HG02588 (cell line): ENCODE data around the gene PIEZO1.
"Not testable (repeated sequence)": the region's sequence is repeated elsewhere in the genome, so short reads cannot be mapped to it uniquely, and the experiment has no call there.

Experiments used
- ATAC-seq: cut with Tn5 transposase; IDR thresholded peaks from one replicate; pipeline ENCODE4 v1.9.1; 2021; ENCODE audit warnings: mild to moderate bottlenecking, moderate library complexity; ENCODE audit not compliant: unreplicated experiment

PIEZO1 gene

GRCh38 chr16:88805887-88806393 is 20.9 kb upstream of the PIEZO1 start:
- no peak for ATAC-seq

GRCh38 chr16:88805340-88805715 is 20.3 kb upstream of the PIEZO1 start:
- ATAC-seq = no peak

GRCh38 chr16:88804552-88805339 is 19.7 kb upstream of the PIEZO1 start:
- no peak for ATAC-seq

- no peak for ATAC-seq
These were observed 19.1 kb upstream of the PIEZO1 start for GRCh38 chr16:88804173-88804551.

- ATAC-seq = peak; percentile 62
These were observed 18.4 kb upstream of the PIEZO1 start, which contains the start of gene CDT1 for GRCh38 chr16:88803264-88803987. Gene CDT1, plus strand, starts transcription at chr16:88803789. Its CDS starts 43 bp downstream, at chr16:88803832.

GRCh38 chr16:88800277-88800592 is 15.2 kb upstream of the PIEZO1 start:
- no peak for ATAC-seq

- ATAC-seq = no peak
These were observed 14.7 kb upstream of the PIEZO1 start for GRCh38 chr16:88799569-88800276.

- no peak for ATAC-seq
These were observed 13.9 kb upstream of the PIEZO1 start for GRCh38 chr16:88798772-88799455.

GRCh38 chr16:88798073-88798472 is 13.1 kb upstream of the PIEZO1 start:
- ATAC-seq = no peak

- no peak for ATAC-seq
These were observed 11.3 kb upstream of the PIEZO1 start for GRCh38 chr16:88796278-88796677.

GRCh38 chr16:88793251-88793954 is 8.4 kb upstream of the PIEZO1 start:
- ATAC-seq = no peak

GRCh38 chr16:88792668-88793250 is 7.7 kb upstream of the PIEZO1 start:
- no peak for ATAC-seq

GRCh38 chr16:88792078-88792550 is 7.1 kb upstream of the PIEZO1 start:
- ATAC-seq = no peak

GRCh38 chr16:88790312-88791211 is 5.5 kb upstream of the PIEZO1 start:
- ATAC-seq = no peak

GRCh38 chr16:88789594-88789993 is 4.6 kb upstream of the PIEZO1 start:
- no peak for ATAC-seq

- not testable (repeated sequence) for ATAC-seq
These were observed 3.7 kb upstream of the PIEZO1 start for GRCh38 chr16:88788749-88789148.

- ATAC-seq = no peak
These were observed 2.7 kb upstream of the PIEZO1 start for GRCh38 chr16:88787579-88788314.

- no peak for ATAC-seq
These were observed 239 bp downstream of the PIEZO1 start for GRCh38 chr16:88784856-88785105.
